Measurements from ENCODE around the gene PLK2. TPM values are rescaled to one million over a fixed set of nuclear protein-coding genes. Genes with fewer than 3 reads are reported as not detected.

PLK2 gene
- total and polyA plus RNA-seq, 2 donors: 13.0 to 24.6 TPM

- H3K4me1 ChIP-seq (ENCODE audit: control insufficient read depth in 2 of 2, insufficient read depth in 2 of 2, low read length in 2 of 2): no peaks in the 10 kb centered on the region
- DNase-seq (ENCODE audit: low read depth in 6 of 9, low spot score in 9 of 9): peak in 1 of 9 donors; percentile 8
- WGBS: 87% methylated on average over 2 of the region's 2 CpGs
Measured at GRCh38 chr5:58410441-58410840, 49.4 kb downstream of the PLK2 start.

GRCh38 chr5:58407042-58407719 is 52.7 kb downstream of the PLK2 start:
- Histone ChIP-seq H3K27me3 (ENCODE audit: control insufficient read depth in 2 of 2, insufficient read depth in 1 of 2, low read length in 1 of 2) (no peaks in the 10 kb centered on the region), H3K4me3 (ENCODE audit: low read length in 2 of 2) (no peak overlapping the region), H3K36me3 (ENCODE audit: control insufficient read depth in 2 of 2, insufficient read depth in 2 of 2, low read length in 1 of 2) (no peaks in the 10 kb centered on the region), H3K4me1 (ENCODE audit: control insufficient read depth in 2 of 2, insufficient read depth in 2 of 2, low read length in 2 of 2) (no peaks in the 10 kb centered on the region), H3K27ac (ENCODE audit: low read depth in 1 of 2, low read length in 1 of 2) (no peak overlapping the region), H3K9me3 (ENCODE audit: control insufficient read depth in 2 of 2, insufficient read depth in 1 of 2, low read length in 1 of 2) (no peaks in the 10 kb centered on the region)
- no peak for DNase-seq (ENCODE audit: low read depth in 6 of 9, low spot score in 9 of 9)
- WGBS: 91% methylated on average over 1 of the region's 1 CpG

More at GRCh38 chr5:58410441-58410840, 49.4 kb downstream of the PLK2 start:
- H3K36me3 ChIP-seq (ENCODE audit: control insufficient read depth in 2 of 2, insufficient read depth in 2 of 2, low read length in 1 of 2): no peaks in the 10 kb centered on the region
- no peaks in the 10 kb centered on the region for H3K9me3 ChIP-seq (ENCODE audit: control insufficient read depth in 2 of 2, insufficient read depth in 1 of 2, low read length in 1 of 2)
- no peaks in the 10 kb centered on the region for H3K27me3 ChIP-seq (ENCODE audit: control insufficient read depth in 2 of 2, insufficient read depth in 1 of 2, low read length in 1 of 2)
- no peak overlapping the region for H3K27ac ChIP-seq (ENCODE audit: low read depth in 1 of 2, low read length in 1 of 2)
- H3K4me3 ChIP-seq (ENCODE audit: low read length in 2 of 2): no peak overlapping the region

- Histone ChIP-seq H3K36me3 (ENCODE audit: control insufficient read depth in 2 of 2, insufficient read depth in 2 of 2, low read length in 1 of 2) (no peaks in the 10 kb centered on the region), H3K9me3 (ENCODE audit: control insufficient read depth in 2 of 2, insufficient read depth in 1 of 2, low read length in 1 of 2) (no peaks in the 10 kb centered on the region), H3K4me3 (ENCODE audit: low read length in 2 of 2) (no peak overlapping the region), H3K4me1 (ENCODE audit: control insufficient read depth in 2 of 2, insufficient read depth in 2 of 2, low read length in 2 of 2) (no peaks in the 10 kb centered on the region), H3K27me3 (ENCODE audit: control insufficient read depth in 2 of 2, insufficient read depth in 1 of 2, low read length in 1 of 2) (no peaks in the 10 kb centered on the region), H3K27ac (ENCODE audit: low read depth in 1 of 2, low read length in 1 of 2) (no peak overlapping the region)
- WGBS: 97% methylated on average over 2 of the region's 2 CpGs
- DNase-seq (ENCODE audit: low read depth in 6 of 9, low spot score in 9 of 9): no peak
Measured at GRCh38 chr5:58406394-58406793, 53.5 kb downstream of the PLK2 start.

- 47% methylated on average over 2 of the region's 2 CpGs for WGBS
- H3K36me3 ChIP-seq (ENCODE audit: control insufficient read depth in 2 of 2, insufficient read depth in 2 of 2, low read length in 1 of 2): no peaks in the 10 kb centered on the region
- no peaks in the 10 kb centered on the region for H3K9me3 ChIP-seq (ENCODE audit: control insufficient read depth in 2 of 2, insufficient read depth in 1 of 2, low read length in 1 of 2)
- no peaks in the 10 kb centered on the region for H3K27me3 ChIP-seq (ENCODE audit: control insufficient read depth in 2 of 2, insufficient read depth in 1 of 2, low read length in 1 of 2)
- DNase-seq (ENCODE audit: low read depth in 6 of 9, low spot score in 9 of 9): no peak
- no peaks in the 10 kb centered on the region for H3K4me1 ChIP-seq (ENCODE audit: control insufficient read depth in 2 of 2, insufficient read depth in 2 of 2, low read length in 2 of 2)
- H3K27ac ChIP-seq (ENCODE audit: low read depth in 1 of 2, low read length in 1 of 2): no peak overlapping the region
- no peak overlapping the region for H3K4me3 ChIP-seq (ENCODE audit: low read length in 2 of 2)
Measured at GRCh38 chr5:58405175-58405574, 54.7 kb downstream of the PLK2 start.

GRCh38 chr5:58404734-58405133 is 55.2 kb downstream of the PLK2 start:
- H3K9me3 ChIP-seq (ENCODE audit: control insufficient read depth in 2 of 2, insufficient read depth in 1 of 2, low read length in 1 of 2): no peaks in the 10 kb centered on the region
- no peak overlapping the region for H3K27ac ChIP-seq (ENCODE audit: low read depth in 1 of 2, low read length in 1 of 2)
- no peaks in the 10 kb centered on the region for H3K4me1 ChIP-seq (ENCODE audit: control insufficient read depth in 2 of 2, insufficient read depth in 2 of 2, low read length in 2 of 2)
- no peak overlapping the region for H3K4me3 ChIP-seq (ENCODE audit: low read length in 2 of 2)
- H3K27me3 ChIP-seq (ENCODE audit: control insufficient read depth in 2 of 2, insufficient read depth in 1 of 2, low read length in 1 of 2): no peaks in the 10 kb centered on the region
- no peaks in the 10 kb centered on the region for H3K36me3 ChIP-seq (ENCODE audit: control insufficient read depth in 2 of 2, insufficient read depth in 2 of 2, low read length in 1 of 2)
- no peak for DNase-seq (ENCODE audit: low read depth in 6 of 9, low spot score in 9 of 9)
- WGBS: 96% methylated on average over 3 of the region's 3 CpGs

Other genes starting within 250 kb of the PLK2 start
- 6.8 TPM for gene GAPT, start 31.3 kb upstream of the PLK2 start, total RNA-seq
- 3.1 TPM for gene GAPT, start 31.3 kb upstream of the PLK2 start, polyA plus RNA-seq
- gene RAB3C, start 123.0 kb upstream of the PLK2 start, total RNA-seq: 0.19 TPM
- gene RAB3C, start 123.0 kb upstream of the PLK2 start, polyA plus RNA-seq: 0.66 TPM

Measured in thymus (tissue), 11 donors.